ENCODE measurements around the gene ATP5F1D.

GRCh38 chr19:1229056-1229923, 12.3 kb upstream of the ATP5F1D start:
- TF ChIP-seq CTCF (IDR thresholded peaks at IDR 0.05) (no peak), POLR2A (IDR thresholded peaks at IDR 0.05) (no peak)

All from body of pancreas (tissue), 4 donors.